Measurements from ENCODE around the gene BANF1.

DNA sequence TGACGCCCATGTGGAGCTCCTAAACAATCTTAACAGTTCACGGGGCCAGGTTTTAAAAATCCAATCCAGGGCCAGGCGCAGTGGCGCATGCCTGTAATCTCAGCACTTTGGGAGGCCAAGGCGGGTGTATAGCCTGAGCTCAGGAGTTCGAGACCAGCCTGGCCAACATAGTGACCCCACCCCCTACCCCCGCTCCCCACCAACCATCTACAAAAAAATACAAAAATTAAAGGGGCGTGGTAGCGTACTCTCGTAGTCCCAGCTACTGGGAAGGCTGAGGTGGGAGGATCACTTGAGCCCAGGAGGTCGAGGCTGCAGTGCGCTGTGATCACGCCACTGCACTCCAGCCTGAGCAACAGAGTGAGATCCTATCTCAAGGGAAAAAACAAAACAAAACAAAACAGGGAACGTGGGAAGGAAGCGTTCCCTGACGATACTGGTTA is 41.5 kb upstream of the BANF1 start:
- TF ChIP-seq, protein P1, sequence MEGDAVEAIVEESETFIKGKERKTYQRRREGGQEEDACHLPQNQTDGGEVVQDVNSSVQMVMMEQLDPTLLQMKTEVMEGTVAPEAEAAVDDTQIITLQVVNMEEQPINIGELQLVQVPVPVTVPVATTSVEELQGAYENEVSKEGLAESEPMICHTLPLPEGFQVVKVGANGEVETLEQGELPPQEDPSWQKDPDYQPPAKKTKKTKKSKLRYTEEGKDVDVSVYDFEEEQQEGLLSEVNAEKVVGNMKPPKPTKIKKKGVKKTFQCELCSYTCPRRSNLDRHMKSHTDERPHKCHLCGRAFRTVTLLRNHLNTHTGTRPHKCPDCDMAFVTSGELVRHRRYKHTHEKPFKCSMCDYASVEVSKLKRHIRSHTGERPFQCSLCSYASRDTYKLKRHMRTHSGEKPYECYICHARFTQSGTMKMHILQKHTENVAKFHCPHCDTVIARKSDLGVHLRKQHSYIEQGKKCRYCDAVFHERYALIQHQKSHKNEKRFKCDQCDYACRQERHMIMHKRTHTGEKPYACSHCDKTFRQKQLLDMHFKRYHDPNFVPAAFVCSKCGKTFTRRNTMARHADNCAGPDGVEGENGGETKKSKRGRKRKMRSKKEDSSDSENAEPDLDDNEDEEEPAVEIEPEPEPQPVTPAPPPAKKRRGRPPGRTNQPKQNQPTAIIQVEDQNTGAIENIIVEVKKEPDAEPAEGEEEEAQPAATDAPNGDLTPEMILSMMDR (IDR thresholded peaks at IDR 0.05), result no peak
- TF ChIP-seq POLR2A (IDR thresholded peaks at IDR 0.05), result no peak
